Body of pancreas (tissue), 4 donors: ENCODE results near the gene LARP4B.

Source experiments
- CTCF ChIP-seq, 7 experiments: fragments of 450-650 bp in 4 of 7; fragments of 200-600 bp in 3 of 7; sonication (generic) in 3 of 7; IDR thresholded peaks; one replicate each; pipeline ENCODE4 v1.5.1; 2016 to 2019; ENCODE audit warnings: antibody characterized with exemption in 7 of 7
- POLR2A ChIP-seq, 3 donors: fragments of 450-650 bp; IDR thresholded peaks; one replicate each; pipeline ENCODE4 v1.6.1; 2016; ENCODE audit warnings: antibody characterized with exemption in 3 of 3, mild to moderate bottlenecking in 2 of 3

- TF ChIP-seq CTCF (IDR thresholded peaks at IDR 0.05) (no peak), POLR2A (IDR thresholded peaks at IDR 0.05) (no peak)
Measured at GRCh38 chr10:812787-813186, 118.7 kb downstream of the LARP4B start.
